ENCODE results near the gene E2F8. TPM values are rescaled to one million over a fixed set of nuclear protein-coding genes. Genes with fewer than 3 reads are reported as not detected.

E2F8 gene
- total and polyA plus RNA-seq, 7 experiments from 2014 or later: 0.17 to 25.4 TPM; not detected in 5

GRCh38 chr11:19228968-19229367 lies 11.8 kb downstream of the E2F8 start:
- Histone ChIP-seq H3K36me3 (ENCODE audit: control insufficient read depth in 2 of 3, insufficient read depth in 3 of 3, low read length in 3 of 3) (no peaks in the 10 kb centered on the region), H3K9me3 (ENCODE audit: control insufficient read depth in 2 of 3, low read length in 3 of 3) (no peaks in the 10 kb centered on the region), H3K4me3 (ENCODE audit: low read length) (no peak overlapping the region), H3K27ac (ENCODE audit: low read depth, low read length) (no peak overlapping the region), H3K27me3 (ENCODE audit: control insufficient read depth in 2 of 2, insufficient read depth in 2 of 2, low read length in 2 of 2) (no peaks in the 10 kb centered on the region), H3K4me1 (ENCODE audit: control insufficient read depth in 2 of 2, insufficient read depth in 2 of 2, low read length in 2 of 2) (no peaks in the 10 kb centered on the region)
- H3K27me3 Mint-ChIP-seq: peaks cover 0 to 11% (median 0%) of the 10 kb centered on the region in 5 donors
- no peak overlapping the region for H3K4me3 Mint-ChIP-seq
- ChIA-PET POLR2A (no interaction called here), CTCF (no interaction called here)
- H3K9me3 Mint-ChIP-seq: peaks cover 0 to 2% (median 0%) of the 10 kb centered on the region in 11 donors
- ATAC-seq (no peak), DNase-seq (no peak)
- no peak overlapping the region for H3K27ac Mint-ChIP-seq
- peaks cover 0 to 17% (median 0%) of the 10 kb centered on the region in 7 donors for H3K4me1 Mint-ChIP-seq
- H3K36me3 Mint-ChIP-seq: peaks cover 0 to 36% (median 0%) of the 10 kb centered on the region in 5 donors
- intact Hi-C loops (cut with micrococcal nuclease): no loop called here

- H3K36me3 Mint-ChIP-seq: peaks cover 0 to 45% (median 0%) of the 10 kb centered on the region in 5 donors
These were observed 14.2 kb downstream of the E2F8 start for GRCh38 chr11:19226378-19227195.

DNA sequence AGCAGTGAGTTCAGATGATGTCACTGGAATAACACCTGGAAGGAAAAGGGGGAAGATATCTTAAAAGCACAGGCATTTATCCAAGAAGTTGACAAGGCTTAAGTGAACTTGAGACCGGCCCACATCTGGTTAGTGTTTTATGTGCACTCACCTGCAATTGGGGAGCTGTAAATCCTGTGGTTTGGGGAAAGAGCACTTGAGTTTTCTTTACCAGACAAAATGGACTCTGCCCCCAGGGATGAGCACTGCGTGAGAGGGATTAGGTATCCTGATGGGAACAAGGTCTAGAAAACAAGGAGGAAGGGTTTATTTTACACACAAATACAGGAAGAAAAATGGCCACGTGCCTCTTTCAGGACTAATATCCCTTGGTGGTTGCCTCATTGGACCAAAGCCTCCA lies 15.2 kb downstream of the E2F8 start:
- H3K4me1 Mint-ChIP-seq: peaks cover 0 to 11% (median 0%) of the 10 kb centered on the region in 7 donors
- Histone ChIP-seq H3K9me3 (ENCODE audit: control insufficient read depth in 2 of 3, low read length in 3 of 3) (no peaks in the 10 kb centered on the region), H3K27ac (ENCODE audit: low read depth, low read length) (no peak overlapping the region), H3K4me1 (ENCODE audit: control insufficient read depth in 2 of 2, insufficient read depth in 2 of 2, low read length in 2 of 2) (no peaks in the 10 kb centered on the region), H3K27me3 (ENCODE audit: control insufficient read depth in 2 of 2, insufficient read depth in 2 of 2, low read length in 2 of 2) (no peaks in the 10 kb centered on the region), H3K4me3 (ENCODE audit: low read length) (no peak overlapping the region), H3K36me3 (ENCODE audit: control insufficient read depth in 2 of 3, insufficient read depth in 3 of 3, low read length in 3 of 3) (no peaks in the 10 kb centered on the region)
- H3K27ac Mint-ChIP-seq: no peak overlapping the region
- DNase-seq: no peak
- peaks cover 0 to 43% (median 0%) of the 10 kb centered on the region in 5 donors for H3K36me3 Mint-ChIP-seq
- no peak overlapping the region for H3K4me3 Mint-ChIP-seq
- peaks cover 0 to 11% (median 0%) of the 10 kb centered on the region in 5 donors for H3K27me3 Mint-ChIP-seq
- CTCF ChIA-PET: no interaction called here
- POLR2A ChIA-PET: no interaction called here
- H3K9me3 Mint-ChIP-seq: no peaks in the 10 kb centered on the region
- no peak for ATAC-seq
- intact Hi-C loops (cut with micrococcal nuclease): no loop called here

More at GRCh38 chr11:19226378-19227195, 14.2 kb downstream of the E2F8 start:
- POLR2A ChIA-PET: no interaction called here
- ATAC-seq (no peak), DNase-seq (no peak)
- H3K4me1 Mint-ChIP-seq: peaks cover 0 to 15% (median 0%) of the 10 kb centered on the region in 7 donors
- H3K27me3 Mint-ChIP-seq: peaks cover 0 to 11% (median 0%) of the 10 kb centered on the region in 5 donors
- no peaks in the 10 kb centered on the region for H3K36me3 ChIP-seq (ENCODE audit: control insufficient read depth in 2 of 3, insufficient read depth in 3 of 3, low read length in 3 of 3)
- peaks cover 0 to under 1% (median 0%) of the 10 kb centered on the region in 11 donors for H3K9me3 Mint-ChIP-seq
- no peaks in the 10 kb centered on the region for H3K27me3 ChIP-seq (ENCODE audit: control insufficient read depth in 2 of 2, insufficient read depth in 2 of 2, low read length in 2 of 2)
- no peaks in the 10 kb centered on the region for H3K4me1 ChIP-seq (ENCODE audit: control insufficient read depth in 2 of 2, insufficient read depth in 2 of 2, low read length in 2 of 2)
- H3K27ac Mint-ChIP-seq: no peak overlapping the region
- H3K9me3 ChIP-seq (ENCODE audit: control insufficient read depth in 2 of 3, low read length in 3 of 3): no peaks in the 10 kb centered on the region
- H3K4me3 Mint-ChIP-seq: no peak overlapping the region
- intact Hi-C loops (cut with micrococcal nuclease): no loop called here
- H3K27ac ChIP-seq (ENCODE audit: low read depth, low read length): no peak overlapping the region
- H3K4me3 ChIP-seq (ENCODE audit: low read length): no peak overlapping the region
- CTCF ChIA-PET: no interaction called here

DNA sequence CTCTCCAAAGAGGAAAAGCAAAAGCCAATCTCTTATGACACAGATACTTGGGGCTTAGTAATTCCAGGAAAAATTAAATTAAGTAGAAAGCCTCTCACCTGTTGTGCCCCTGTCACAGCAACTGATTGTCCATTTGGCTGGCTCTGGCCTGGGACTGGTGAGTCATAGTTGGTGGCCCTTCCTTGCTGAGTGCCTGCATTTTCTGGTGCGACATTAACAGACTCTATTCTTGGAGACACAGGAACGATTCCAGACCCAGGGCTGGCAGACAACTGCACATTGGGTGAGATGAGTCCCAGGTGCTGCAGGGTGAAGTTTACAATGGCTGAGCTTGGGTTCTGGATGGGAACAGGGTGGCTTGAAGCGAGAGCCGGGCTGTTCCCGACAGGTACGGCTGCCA lies 15.6 kb downstream of the E2F8 start:
- DNase-seq: no peak
- intact Hi-C loops (cut with micrococcal nuclease): no loop called here
- POLR2A ChIA-PET: no interaction called here
- Histone ChIP-seq H3K4me3 (ENCODE audit: low read length) (no peak overlapping the region), H3K9me3 (ENCODE audit: control insufficient read depth in 2 of 3, low read length in 3 of 3) (no peaks in the 10 kb centered on the region), H3K4me1 (ENCODE audit: control insufficient read depth in 2 of 2, insufficient read depth in 2 of 2, low read length in 2 of 2) (no peaks in the 10 kb centered on the region), H3K27me3 (ENCODE audit: control insufficient read depth in 2 of 2, insufficient read depth in 2 of 2, low read length in 2 of 2) (no peaks in the 10 kb centered on the region), H3K27ac (ENCODE audit: low read depth, low read length) (no peak overlapping the region), H3K36me3 (ENCODE audit: control insufficient read depth in 2 of 3, insufficient read depth in 3 of 3, low read length in 3 of 3) (no peaks in the 10 kb centered on the region)
- CTCF ChIA-PET: no interaction called here
- peaks cover 0 to 41% (median 0%) of the 10 kb centered on the region in 5 donors for H3K36me3 Mint-ChIP-seq
- H3K27me3 Mint-ChIP-seq: peaks cover 0 to 11% (median 0%) of the 10 kb centered on the region in 5 donors
- H3K27ac Mint-ChIP-seq: no peak overlapping the region
- ATAC-seq: no peak
- peaks cover 0 to 7% (median 0%) of the 10 kb centered on the region in 7 donors for H3K4me1 Mint-ChIP-seq
- no peak overlapping the region for H3K4me3 Mint-ChIP-seq
- H3K9me3 Mint-ChIP-seq: no peaks in the 10 kb centered on the region

DNA sequence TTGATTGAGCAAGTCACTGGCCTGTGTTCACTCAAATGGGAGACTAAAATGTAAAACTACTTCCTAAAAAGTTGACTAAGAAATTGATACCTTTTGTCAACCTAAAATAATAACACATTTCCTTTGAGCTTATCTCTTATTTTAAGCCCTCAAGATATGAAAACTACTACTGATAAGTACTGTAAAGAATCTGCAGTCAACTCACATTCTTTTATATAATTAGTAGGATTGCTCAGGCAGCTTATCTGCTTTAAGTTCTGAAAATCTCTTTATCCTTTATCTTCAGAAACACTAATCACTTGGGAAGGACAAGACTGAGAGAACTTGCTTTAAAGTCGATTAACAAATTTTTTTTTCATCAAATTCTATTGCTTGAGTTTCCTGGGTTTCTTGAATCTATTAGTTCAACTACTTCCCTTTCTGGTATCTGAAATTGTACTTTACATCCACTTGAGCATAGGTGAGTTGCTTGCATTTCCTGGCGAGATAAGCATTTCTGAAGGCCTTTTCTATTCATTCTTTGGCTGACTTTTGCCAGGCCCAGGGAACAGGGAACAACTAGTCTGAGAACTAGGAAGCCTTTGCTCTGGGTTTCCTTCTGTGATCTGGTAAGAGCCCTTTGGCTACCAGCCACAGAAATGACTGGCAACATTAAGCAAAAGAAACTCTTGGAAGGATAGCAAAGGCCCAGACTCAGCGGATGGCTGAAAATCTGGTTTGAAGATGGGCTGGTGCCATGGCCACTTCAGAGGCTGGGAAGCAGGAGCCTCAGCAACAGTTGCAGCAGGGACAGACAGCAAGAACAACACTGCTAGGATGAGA lies 19.6 kb downstream of the E2F8 start:
- Mint-ChIP-seq H3K27me3 (peaks cover 0 to 5% (median 4%) of the 10 kb centered on the region in 5 donors), H3K4me3 (no peak overlapping the region), H3K27ac (no peak overlapping the region), H3K36me3 (peaks cover 0 to 34% (median 0%) of the 10 kb centered on the region in 5 donors), H3K4me1 (no peaks in the 10 kb centered on the region), H3K9me3 (peaks cover 0 to 2% (median 0%) of the 10 kb centered on the region in 11 donors)
- DNase-seq: no peak
- no peaks in the 10 kb centered on the region for H3K36me3 ChIP-seq (ENCODE audit: control insufficient read depth in 2 of 3, insufficient read depth in 3 of 3, low read length in 3 of 3)
- no peak overlapping the region for H3K4me3 ChIP-seq (ENCODE audit: low read length)
- POLR2A ChIA-PET: no interaction called here
- no peak for ATAC-seq
- intact Hi-C loops (cut with micrococcal nuclease): no loop called here
- CTCF ChIA-PET: no interaction called here
- H3K27ac ChIP-seq (ENCODE audit: low read depth, low read length): no peak overlapping the region
- H3K4me1 ChIP-seq (ENCODE audit: control insufficient read depth in 2 of 2, insufficient read depth in 2 of 2, low read length in 2 of 2): no peaks in the 10 kb centered on the region
- no peaks in the 10 kb centered on the region for H3K9me3 ChIP-seq (ENCODE audit: control insufficient read depth in 2 of 3, low read length in 3 of 3)
- H3K27me3 ChIP-seq (ENCODE audit: control insufficient read depth in 2 of 2, insufficient read depth in 2 of 2, low read length in 2 of 2): no peaks in the 10 kb centered on the region

DNA sequence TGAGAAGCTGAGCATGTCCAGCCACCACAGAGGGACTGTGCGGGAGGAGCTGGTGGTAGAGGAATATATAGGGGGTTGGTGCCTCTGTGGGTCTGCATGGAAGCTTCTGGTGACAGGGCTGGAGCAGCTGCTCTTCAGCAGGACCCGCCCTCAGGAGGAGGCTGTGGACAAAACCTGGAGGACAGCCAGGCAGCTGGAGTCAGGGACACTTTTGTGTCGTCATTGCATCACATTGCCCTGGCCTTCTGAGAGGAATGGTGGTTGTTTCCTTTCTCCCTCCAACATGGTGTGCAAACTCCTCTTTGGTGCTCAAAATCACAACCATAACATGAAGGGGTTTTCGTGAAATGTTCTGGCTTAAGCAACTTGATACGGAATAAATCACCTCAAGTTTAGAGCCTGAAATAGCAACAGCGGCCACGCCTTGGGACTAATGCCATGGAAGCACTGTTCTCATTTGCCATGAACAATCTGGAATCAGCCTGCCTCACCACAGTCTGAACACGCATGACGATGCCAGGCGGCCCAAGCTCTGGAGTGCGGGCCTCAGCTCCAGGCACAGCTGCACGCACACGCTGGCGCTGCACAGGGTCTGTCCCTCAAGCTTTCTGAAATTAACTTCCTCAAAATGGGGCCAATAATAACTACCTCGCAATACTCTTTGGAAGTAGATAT lies 21.8 kb downstream of the E2F8 start:
- Histone ChIP-seq H3K36me3 (ENCODE audit: control insufficient read depth in 2 of 3, insufficient read depth in 3 of 3, low read length in 3 of 3) (no peaks in the 10 kb centered on the region), H3K27me3 (ENCODE audit: control insufficient read depth in 2 of 2, insufficient read depth in 2 of 2, low read length in 2 of 2) (no peaks in the 10 kb centered on the region), H3K27ac (ENCODE audit: low read depth, low read length) (no peak overlapping the region), H3K4me3 (ENCODE audit: low read length) (no peak overlapping the region), H3K9me3 (ENCODE audit: control insufficient read depth in 2 of 3, low read length in 3 of 3) (no peaks in the 10 kb centered on the region), H3K4me1 (ENCODE audit: control insufficient read depth in 2 of 2, insufficient read depth in 2 of 2, low read length in 2 of 2) (no peaks in the 10 kb centered on the region)
- no peak overlapping the region for H3K4me3 Mint-ChIP-seq
- intact Hi-C loops (cut with micrococcal nuclease): no loop called here
- ChIA-PET POLR2A (no interaction called here), CTCF (no interaction called here)
- no peak overlapping the region for H3K27ac Mint-ChIP-seq
- ATAC-seq (no peak), DNase-seq (no peak)
- H3K9me3 Mint-ChIP-seq: peaks cover 0 to 2% (median 0%) of the 10 kb centered on the region in 11 donors
- peaks cover 0 to 15% (median 0%) of the 10 kb centered on the region in 5 donors for H3K36me3 Mint-ChIP-seq
- H3K27me3 Mint-ChIP-seq: peaks cover 0 to 22% (median 9%) of the 10 kb centered on the region in 5 donors
- H3K4me1 Mint-ChIP-seq: no peaks in the 10 kb centered on the region

Data from naive thymus-derived CD4-positive, alpha-beta T cell (primary cell).